DND-41 (cell line): ENCODE data around the gene IFT27.

Experiments used
- EZH2 ChIP-seq: IDR thresholded peaks from 3 replicates; pipeline ENCODE4 v1.6.1; 2012; ENCODE audit warnings: borderline replicate concordance, low read depth, mild to moderate bottlenecking, moderate library complexity, low read length, inconsistent platforms; ENCODE audit not compliant: severe bottlenecking
- TF ChIP-seq, protein P1 (sequence below): IDR thresholded peaks from 2 replicates; pipeline ENCODE4 v1.5.1; 2012; ENCODE audit warnings: borderline replicate concordance, low read length, moderate library complexity, mild to moderate bottlenecking; ENCODE audit not compliant: poor library complexity, severe bottlenecking; ENCODE audit errors: extremely low read depth

DNA sequence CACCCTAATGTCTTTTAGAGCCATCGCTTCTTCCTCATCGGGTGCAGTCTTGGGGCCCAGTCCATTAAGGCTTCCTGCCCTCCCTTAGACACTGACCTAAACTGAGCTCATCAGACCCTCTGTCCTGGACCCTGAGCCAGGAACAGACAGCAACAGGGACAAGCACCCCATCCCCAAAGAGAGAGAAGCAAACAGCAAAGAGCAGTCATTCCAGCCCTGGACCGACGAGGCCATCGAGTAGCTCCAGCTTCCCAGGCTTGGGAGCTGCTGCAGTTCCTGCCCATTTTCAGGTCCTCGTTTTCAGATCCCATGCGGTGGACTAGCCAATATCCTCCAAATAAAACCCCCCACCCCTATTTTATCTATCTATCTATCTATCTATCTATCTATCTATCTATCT lies 46.6 kb downstream of the IFT27 start:
- TF ChIP-seq, protein P1, sequence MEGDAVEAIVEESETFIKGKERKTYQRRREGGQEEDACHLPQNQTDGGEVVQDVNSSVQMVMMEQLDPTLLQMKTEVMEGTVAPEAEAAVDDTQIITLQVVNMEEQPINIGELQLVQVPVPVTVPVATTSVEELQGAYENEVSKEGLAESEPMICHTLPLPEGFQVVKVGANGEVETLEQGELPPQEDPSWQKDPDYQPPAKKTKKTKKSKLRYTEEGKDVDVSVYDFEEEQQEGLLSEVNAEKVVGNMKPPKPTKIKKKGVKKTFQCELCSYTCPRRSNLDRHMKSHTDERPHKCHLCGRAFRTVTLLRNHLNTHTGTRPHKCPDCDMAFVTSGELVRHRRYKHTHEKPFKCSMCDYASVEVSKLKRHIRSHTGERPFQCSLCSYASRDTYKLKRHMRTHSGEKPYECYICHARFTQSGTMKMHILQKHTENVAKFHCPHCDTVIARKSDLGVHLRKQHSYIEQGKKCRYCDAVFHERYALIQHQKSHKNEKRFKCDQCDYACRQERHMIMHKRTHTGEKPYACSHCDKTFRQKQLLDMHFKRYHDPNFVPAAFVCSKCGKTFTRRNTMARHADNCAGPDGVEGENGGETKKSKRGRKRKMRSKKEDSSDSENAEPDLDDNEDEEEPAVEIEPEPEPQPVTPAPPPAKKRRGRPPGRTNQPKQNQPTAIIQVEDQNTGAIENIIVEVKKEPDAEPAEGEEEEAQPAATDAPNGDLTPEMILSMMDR = no peak
- no peak for TF ChIP-seq EZH2
